Measurements from ENCODE around the gene MELTF.

- TF ChIP-seq CTCF (IDR thresholded peaks at IDR 0.05), result no peak
- no peak for TF ChIP-seq POLR2A (IDR thresholded peaks at IDR 0.05)
Measured at GRCh38 chr3:196989721-196990262, 39.8 kb downstream of the MELTF start.

Measured in uterus (tissue), 2 donors.